ENCODE results near the gene EPX. TPM values are rescaled to one million over a fixed set of nuclear protein-coding genes. Genes with fewer than 3 reads are reported as not detected.
A peak's percentile ranks its signal among the peaks of the same experiment; 100 is the strongest.
"Not testable (repeated sequence)": the region's sequence is repeated elsewhere in the genome, so short reads cannot be mapped to it uniquely, and the experiment has no call there.

EPX gene, protein sequence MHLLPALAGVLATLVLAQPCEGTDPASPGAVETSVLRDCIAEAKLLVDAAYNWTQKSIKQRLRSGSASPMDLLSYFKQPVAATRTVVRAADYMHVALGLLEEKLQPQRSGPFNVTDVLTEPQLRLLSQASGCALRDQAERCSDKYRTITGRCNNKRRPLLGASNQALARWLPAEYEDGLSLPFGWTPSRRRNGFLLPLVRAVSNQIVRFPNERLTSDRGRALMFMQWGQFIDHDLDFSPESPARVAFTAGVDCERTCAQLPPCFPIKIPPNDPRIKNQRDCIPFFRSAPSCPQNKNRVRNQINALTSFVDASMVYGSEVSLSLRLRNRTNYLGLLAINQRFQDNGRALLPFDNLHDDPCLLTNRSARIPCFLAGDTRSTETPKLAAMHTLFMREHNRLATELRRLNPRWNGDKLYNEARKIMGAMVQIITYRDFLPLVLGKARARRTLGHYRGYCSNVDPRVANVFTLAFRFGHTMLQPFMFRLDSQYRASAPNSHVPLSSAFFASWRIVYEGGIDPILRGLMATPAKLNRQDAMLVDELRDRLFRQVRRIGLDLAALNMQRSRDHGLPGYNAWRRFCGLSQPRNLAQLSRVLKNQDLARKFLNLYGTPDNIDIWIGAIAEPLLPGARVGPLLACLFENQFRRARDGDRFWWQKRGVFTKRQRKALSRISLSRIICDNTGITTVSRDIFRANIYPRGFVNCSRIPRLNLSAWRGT
- under 1 TPM in 5 of 8 experiments, not detected in 3; 0.27 to 0.66 (median 0.38) TPM for total RNA-seq

DNA sequence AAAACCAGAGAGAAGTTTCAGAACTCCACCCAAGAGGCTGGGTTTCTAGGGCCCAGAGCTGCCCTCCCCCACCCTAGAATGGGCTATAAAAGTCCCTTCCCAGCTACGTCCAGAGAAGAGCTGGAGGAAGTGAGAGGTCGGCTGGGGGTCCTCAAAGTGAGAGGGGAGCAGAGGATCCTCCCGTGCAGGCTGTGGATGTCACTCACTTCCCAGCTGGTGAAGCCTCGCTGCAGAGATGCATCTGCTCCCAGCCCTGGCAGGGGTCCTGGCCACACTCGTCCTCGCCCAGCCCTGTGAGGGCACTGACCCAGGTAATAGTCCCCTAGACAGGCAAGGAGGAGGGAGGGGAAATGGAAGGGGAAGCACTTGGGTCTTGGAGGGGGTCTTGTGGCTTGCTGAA, at the start of gene EPX:
Gene EPX, plus strand, starts transcription at position 115 of the 400 bp plus-strand sequence. Its CDS starts 121 bp downstream, at position 236.
- no peak within 1 kb of the TSS for H3K4me3 ChIP-seq
- no peaks in the 10 kb centered on the region for H3K4me1 ChIP-seq (replicated peaks in 1 of 2)
- WGBS, 10 experiments = 20% methylated on average over 1 of the region's 6 CpGs; no CpG with 5 or more reads in 9 of the 10 experiments
- no peak within 1 kb of the TSS for H3K27ac ChIP-seq
- no peak for ATAC-seq (replicated peaks in 6 of 8)
- in situ Hi-C loops (cut with MboI; ENCODE audit: low pct_unique_long_range_greater_than_20kb in 2 of 9, low sequenced_read_pairs in 9 of 9, unreplicated experiment in 9 of 9) = no loop called here

DNA sequence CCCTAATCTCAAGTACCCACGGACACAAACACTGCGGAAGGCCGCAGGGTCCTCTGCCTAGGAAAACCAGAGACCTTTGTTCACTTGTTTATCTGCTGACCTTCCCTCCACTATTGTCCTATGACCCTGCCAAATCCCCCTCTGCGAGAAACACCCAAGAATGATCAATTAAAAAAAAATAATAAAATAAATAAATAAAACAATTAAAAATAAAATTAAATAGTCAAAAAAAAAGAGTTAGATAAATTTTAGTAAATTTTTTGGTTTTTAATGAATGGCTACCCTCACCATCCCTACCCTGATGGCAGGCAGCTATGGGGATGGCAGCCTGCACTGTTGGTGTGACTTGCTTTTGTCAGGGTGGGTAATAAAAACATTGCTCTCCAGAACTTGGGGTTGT, 49.2 kb upstream of the EPX start:
- H3K4me1 ChIP-seq (replicated peaks in 1 of 2); H3K27ac ChIP-seq; ATAC-seq (replicated peaks in 6 of 8); H3K4me3 ChIP-seq; in situ Hi-C loops (cut with MboI; ENCODE audit: low pct_unique_long_range_greater_than_20kb in 2 of 9, low sequenced_read_pairs in 9 of 9, unreplicated experiment in 9 of 9): not testable (repeated sequence)
- 17 to 100% (median 68%) methylated on average over 1 to 2 of the region's 4 CpGs; no CpG with 5 or more reads in 6 of the 10 experiments for WGBS, 10 experiments

DNA sequence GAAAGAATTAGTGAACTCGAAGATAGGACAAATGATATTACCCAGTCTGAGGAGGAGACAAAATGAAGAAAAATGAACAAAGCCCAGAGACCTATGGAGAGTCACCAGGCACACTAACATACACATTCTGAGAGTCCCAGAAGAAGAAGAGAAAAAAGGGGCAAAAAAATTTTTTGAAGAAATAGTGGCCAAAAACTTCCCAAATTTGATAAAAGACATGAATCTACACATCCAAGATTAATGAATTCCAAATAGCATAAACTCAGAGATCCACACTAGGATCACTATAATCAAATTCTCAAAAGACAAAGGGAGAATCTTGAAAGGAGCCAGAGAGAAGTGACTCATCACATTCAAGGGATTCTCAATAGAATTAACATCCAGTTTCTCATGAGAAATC, 47.7 kb upstream of the EPX start:
- no peak overlapping the region for H3K27ac ChIP-seq
- H3K4me1 ChIP-seq (replicated peaks in 1 of 2) = no peaks in the 10 kb centered on the region
- ATAC-seq (replicated peaks in 6 of 8) = no peak
- in situ Hi-C loops (cut with MboI; ENCODE audit: low pct_unique_long_range_greater_than_20kb in 2 of 9, low sequenced_read_pairs in 9 of 9, unreplicated experiment in 9 of 9) = no loop called here
- no peak overlapping the region for H3K4me3 ChIP-seq
- WGBS, 10 experiments = 0 to 79% (median 63%) methylated on average over 1 of the region's 1 CpG; no CpG with 5 or more reads in 2 of the 10 experiments

DNA sequence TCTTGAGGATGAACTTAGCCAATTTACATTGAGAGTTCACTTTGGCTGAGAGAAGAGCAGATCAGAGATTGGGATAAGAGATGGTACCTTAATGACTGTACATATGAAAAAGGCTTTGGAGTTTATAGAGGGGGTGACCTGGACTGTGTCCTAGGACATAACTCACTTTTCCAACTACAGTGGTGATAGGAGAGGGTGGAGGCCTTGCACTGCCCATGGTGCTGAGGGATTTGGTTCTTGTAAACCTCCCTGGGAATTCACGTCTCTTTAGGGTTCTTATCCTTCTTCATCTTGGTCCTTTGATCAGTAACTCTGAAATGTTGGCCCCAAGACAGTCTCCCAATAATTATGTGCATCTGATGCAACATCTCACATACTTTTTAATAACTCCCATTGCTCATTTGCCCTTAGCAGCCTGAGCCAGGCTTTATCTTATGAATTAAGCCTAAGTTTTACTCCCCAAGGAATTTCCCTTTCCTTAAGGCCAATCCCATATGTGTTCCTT, 44.5 kb upstream of the EPX start, which contains the start of gene OR4D1:
Gene OR4D1, plus strand, starts transcription at position 455 of the 505 bp plus-strand sequence. CDS start 6,770 bp downstream, outside the sequence.
- Histone ChIP-seq H3K4me3 (no peak within 1 kb of the TSS), H3K27ac (no peak within 1 kb of the TSS), H3K4me1 (replicated peaks in 1 of 2) (no peaks in the 10 kb centered on the region)
- in situ Hi-C loops (cut with MboI; ENCODE audit: low pct_unique_long_range_greater_than_20kb in 2 of 9, low sequenced_read_pairs in 9 of 9, unreplicated experiment in 9 of 9) = no loop called here
- 0 to 33% methylated on average over 1 of the region's 1 CpG; no CpG with 5 or more reads in 8 of the 10 experiments for WGBS, 10 experiments
- ATAC-seq (replicated peaks in 6 of 8) = no peak

DNA sequence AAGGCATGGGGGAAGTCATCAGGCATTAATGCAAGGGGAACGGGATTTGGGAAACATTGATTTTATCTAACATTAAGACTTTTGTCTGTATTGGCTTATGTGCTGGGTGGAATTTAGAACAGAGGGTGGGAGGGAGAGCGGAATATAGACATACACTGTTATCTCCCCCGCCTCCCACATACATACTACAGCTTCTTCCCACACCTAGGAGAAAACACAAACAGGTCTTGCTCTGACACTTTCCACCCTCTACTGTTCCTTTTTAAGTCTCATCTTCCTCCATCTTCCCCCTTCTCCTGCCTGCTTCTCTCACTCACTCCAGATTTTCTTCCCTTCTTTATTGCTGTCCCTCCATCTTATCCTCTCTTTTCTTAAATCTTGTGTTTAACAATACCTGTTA, 43.9 kb upstream of the EPX start:
- Histone ChIP-seq H3K4me3 (no peak overlapping the region), H3K4me1 (replicated peaks in 1 of 2) (no peaks in the 10 kb centered on the region), H3K27ac (no peak overlapping the region)
- 0 to 100% (median 60%) methylated on average over 1 to 3 of the region's 3 CpGs; no CpG with 5 or more reads in 3 of the 10 experiments for WGBS, 10 experiments
- ATAC-seq (replicated peaks in 6 of 8) = no peak
- in situ Hi-C loops (cut with MboI; ENCODE audit: low pct_unique_long_range_greater_than_20kb in 2 of 9, low sequenced_read_pairs in 9 of 9, unreplicated experiment in 9 of 9) = no loop called here

DNA sequence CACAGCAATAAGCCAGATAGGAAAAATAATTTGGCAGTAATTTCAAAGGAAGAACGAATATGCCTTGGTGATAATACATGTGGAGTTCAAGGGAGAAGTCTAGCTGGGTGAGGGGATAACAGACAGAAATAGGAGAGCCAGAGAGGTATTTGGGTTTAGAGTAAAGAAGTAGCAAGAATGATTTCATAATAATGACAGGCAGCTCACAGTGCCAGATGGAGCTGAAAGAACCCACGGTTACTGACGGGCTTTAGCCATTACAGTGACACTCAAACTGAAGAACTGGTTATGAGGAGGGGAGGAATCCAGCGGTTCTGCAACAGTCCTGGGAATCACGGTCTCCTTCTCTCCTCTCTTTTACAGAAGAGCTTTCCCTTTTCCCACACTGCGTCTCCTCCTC, 42.1 kb upstream of the EPX start:
- in situ Hi-C loops (cut with MboI; ENCODE audit: low pct_unique_long_range_greater_than_20kb in 2 of 9, low sequenced_read_pairs in 9 of 9, unreplicated experiment in 9 of 9) = no loop called here

DNA sequence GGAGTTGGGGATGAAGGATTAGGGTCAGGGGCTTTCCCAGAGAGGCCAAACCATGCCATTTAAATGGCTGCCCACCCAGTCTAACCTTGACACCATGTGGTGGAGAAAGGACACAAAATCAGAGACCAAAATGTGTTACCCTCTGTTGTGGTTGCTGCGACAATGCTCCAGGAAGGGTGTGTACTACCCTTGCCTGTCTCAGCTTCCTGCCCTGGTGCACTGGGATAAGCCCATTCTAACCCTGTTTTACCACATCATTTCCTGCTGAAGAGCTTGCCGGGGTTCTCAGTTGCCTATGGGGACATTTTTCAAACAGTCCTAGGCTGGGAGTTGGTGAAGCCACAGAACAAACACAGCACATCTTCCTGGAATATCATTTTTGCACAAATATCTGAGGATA, 39.5 kb upstream of the EPX start:
- Histone ChIP-seq H3K27ac (no peak overlapping the region), H3K4me3 (no peak overlapping the region), H3K4me1 (replicated peaks in 1 of 2) (no peaks in the 10 kb centered on the region)
- in situ Hi-C loops (cut with MboI; ENCODE audit: low pct_unique_long_range_greater_than_20kb in 2 of 9, low sequenced_read_pairs in 9 of 9, unreplicated experiment in 9 of 9) = no loop called here
- ATAC-seq (replicated peaks in 6 of 8) = no peak
- 0 to 71% (median 61%) methylated on average over 1 to 2 of the region's 2 CpGs; no CpG with 5 or more reads in 4 of the 10 experiments for WGBS, 10 experiments

More for the DNA sequence above, 42.1 kb upstream of the EPX start:
- WGBS, 10 experiments = 0 to 77% (median 37%) methylated on average over 1 to 6 of the region's 6 CpGs
- Histone ChIP-seq H3K27ac (no peak overlapping the region), H3K4me3 (no peak overlapping the region), H3K4me1 (replicated peaks in 1 of 2) (no peaks in the 10 kb centered on the region)
- ATAC-seq (replicated peaks in 6 of 8) = no peak

DNA sequence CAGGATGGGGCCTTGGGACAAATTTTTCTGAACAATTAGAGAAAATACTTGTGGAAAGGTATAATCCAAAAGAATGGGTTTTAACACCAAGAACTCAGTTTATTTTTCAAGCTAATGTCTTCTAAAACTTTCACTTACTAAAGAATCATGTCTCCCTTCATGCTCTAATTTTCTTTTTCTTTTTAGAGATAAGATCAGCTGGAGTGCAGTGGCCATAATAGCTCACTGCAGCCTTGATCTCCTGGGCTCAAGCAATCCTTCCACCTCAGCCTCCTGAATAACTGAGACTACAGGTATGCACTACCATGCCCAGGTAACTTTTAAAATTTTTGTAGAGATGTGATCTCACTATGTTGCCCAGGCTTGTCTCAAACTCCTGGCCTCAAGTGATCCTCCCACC, 38.9 kb upstream of the EPX start:
- no peak for ATAC-seq (replicated peaks in 6 of 8)
- Histone ChIP-seq H3K4me1 (replicated peaks in 1 of 2) (no peaks in the 10 kb centered on the region), H3K27ac (no peak overlapping the region), H3K4me3 (no peak overlapping the region)
- in situ Hi-C loops (cut with MboI; ENCODE audit: low pct_unique_long_range_greater_than_20kb in 2 of 9, low sequenced_read_pairs in 9 of 9, unreplicated experiment in 9 of 9) = no loop called here

DNA sequence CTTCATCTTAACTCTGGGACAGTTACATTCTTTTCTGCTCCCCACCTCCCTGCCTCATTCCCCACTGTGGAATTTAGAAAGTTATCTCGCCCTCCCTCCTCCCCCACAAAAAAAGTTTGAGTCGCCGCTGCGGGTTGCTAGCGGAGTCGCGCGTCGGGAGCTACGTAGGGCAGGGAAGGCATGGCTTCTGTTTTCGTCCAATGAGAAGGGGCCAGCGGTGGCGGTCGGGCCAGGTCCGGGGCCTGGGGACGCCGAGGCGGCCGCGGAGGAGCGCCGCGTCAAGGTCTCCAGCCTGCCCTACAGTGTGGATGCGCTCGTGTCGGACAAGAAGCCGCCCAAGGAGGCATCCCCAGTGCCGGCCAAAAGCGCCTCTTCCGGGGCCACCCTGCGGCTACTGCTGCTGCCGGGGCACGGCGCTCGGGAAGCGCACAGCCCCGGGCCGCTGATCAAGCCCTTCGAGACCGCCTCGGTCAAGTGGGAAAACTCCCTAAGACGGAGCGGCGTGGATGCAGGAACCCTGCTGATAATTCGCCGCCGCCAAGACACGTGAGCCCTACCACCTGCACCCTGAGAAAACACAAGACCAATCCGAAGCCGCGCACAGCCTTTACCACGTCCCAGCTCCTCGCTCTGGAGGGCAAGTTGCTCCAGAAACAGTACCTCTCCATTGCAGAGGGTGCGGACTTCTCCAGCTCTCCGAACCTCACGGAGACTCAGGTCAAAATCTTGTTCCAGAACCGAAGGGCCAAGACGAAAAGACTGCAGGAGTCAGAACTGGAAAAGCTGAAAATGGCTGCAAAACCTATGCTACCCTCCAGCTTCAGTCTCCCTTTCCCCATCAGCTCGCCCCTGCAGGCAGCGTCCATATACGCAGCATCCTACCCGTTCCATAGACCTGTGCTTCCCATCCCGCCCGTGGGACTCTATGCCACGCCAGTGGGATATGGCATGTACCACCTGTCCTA, 35.4 kb upstream of the EPX start:
- in situ Hi-C loops (cut with MboI; ENCODE audit: low pct_unique_long_range_greater_than_20kb in 2 of 9, low sequenced_read_pairs in 9 of 9, unreplicated experiment in 9 of 9) = no loop called here
- no peak overlapping the region for H3K27ac ChIP-seq
- 0 to 7% (median 1%) methylated on average over 1 to 21 of the region's 65 CpGs; no CpG with 5 or more reads in 4 of the 10 experiments for WGBS, 10 experiments
- peak overlapping the region; percentile 29 to 40 (median 30) for H3K4me3 ChIP-seq
- H3K4me1 ChIP-seq (replicated peaks in 1 of 2) = no peaks in the 10 kb centered on the region
- peak; percentile 51 to 95 (median 92) for ATAC-seq (replicated peaks in 6 of 8)

DNA sequence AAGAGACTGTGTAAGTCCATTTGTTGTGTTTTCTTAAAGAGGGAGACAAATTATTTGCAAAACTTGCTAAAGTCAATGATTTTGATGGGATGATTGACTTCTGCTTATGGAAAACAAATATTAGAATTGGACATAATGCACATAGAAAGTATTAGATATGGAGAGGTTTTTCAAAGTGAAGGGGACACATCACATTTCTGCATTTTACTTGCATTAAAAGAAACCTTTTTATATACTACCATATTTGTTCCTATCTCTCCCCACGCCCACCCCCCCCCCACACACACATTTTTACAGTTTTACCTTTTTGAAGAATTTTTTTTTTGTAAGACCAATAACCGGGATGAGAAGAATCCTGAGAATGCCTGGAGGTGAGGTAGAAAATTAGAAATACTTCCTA, 34.3 kb upstream of the EPX start:
- ATAC-seq (replicated peaks in 6 of 8) = no peak
- 0 to 100% (median 67%) methylated on average over 1 to 2 of the region's 2 CpGs; no CpG with 5 or more reads in 3 of the 10 experiments for WGBS, 10 experiments
- in situ Hi-C loops (cut with MboI; ENCODE audit: low pct_unique_long_range_greater_than_20kb in 2 of 9, low sequenced_read_pairs in 9 of 9, unreplicated experiment in 9 of 9) = no loop called here
- H3K27ac ChIP-seq = no peak overlapping the region
- no peak overlapping the region for H3K4me3 ChIP-seq
- H3K4me1 ChIP-seq (replicated peaks in 1 of 2) = no peaks in the 10 kb centered on the region

DNA sequence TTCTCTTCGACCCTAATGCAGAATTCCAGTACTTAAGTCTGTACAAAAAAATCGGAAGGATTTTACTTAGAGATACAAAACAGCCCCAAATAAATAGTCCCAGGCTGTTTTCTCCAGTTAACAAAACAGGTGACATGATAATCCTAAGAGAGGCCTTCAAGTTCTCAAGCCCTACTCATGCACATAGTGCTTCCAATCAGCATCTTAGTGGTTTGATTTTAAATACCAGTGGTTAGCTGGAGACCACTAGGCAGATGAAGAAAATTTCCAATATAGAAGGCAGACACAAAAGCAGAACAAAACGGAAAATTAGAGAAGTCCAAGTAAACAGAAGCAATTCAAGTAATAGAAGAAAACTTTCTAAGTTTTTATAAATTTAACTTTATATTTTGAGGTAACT, 31.0 kb upstream of the EPX start:
- H3K4me1 ChIP-seq (replicated peaks in 1 of 2) = no peaks in the 10 kb centered on the region
- ATAC-seq (replicated peaks in 6 of 8) = no peak
- 6 to 83% (median 58%) methylated on average over 1 to 3 of the region's 3 CpGs for WGBS, 10 experiments
- H3K4me3 ChIP-seq = no peak overlapping the region
- in situ Hi-C loops (cut with MboI; ENCODE audit: low pct_unique_long_range_greater_than_20kb in 2 of 9, low sequenced_read_pairs in 9 of 9, unreplicated experiment in 9 of 9) = no loop called here
- no peak overlapping the region for H3K27ac ChIP-seq

DNA sequence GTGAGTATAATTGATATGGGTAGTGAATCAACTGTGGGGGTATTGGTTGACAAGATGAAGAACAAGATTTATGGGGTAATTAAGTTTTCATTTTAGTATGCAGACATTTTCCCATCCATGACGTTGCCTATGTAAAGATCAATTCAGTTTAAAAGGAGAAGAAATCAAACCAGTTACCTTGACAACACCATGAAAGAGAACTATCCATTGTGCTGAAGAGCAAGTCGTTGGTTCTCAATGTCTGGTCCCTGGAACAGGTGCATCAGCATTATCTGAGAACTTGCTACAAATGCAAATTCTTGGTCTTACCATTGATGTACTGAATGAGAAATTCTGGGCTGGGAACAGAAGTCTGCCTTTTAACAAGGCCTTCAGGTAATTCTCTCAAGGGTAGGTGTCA, 26.5 kb upstream of the EPX start:
- no peak for ATAC-seq (replicated peaks in 6 of 8)
- Histone ChIP-seq H3K4me3 (no peak overlapping the region), H3K27ac (no peak overlapping the region), H3K4me1 (replicated peaks in 1 of 2) (no peaks in the 10 kb centered on the region)
- in situ Hi-C loops (cut with MboI; ENCODE audit: low pct_unique_long_range_greater_than_20kb in 2 of 9, low sequenced_read_pairs in 9 of 9, unreplicated experiment in 9 of 9) = no loop called here
- 0 to 19% (median 0%) methylated on average over 1 to 2 of the region's 2 CpGs; no CpG with 5 or more reads in 2 of the 10 experiments for WGBS, 10 experiments

Data from motor neuron (in vitro differentiated cells).